GM23248 (cell line): ENCODE measurements around the gene SCFD1. TPM values are rescaled to one million over a fixed set of nuclear protein-coding genes. Genes with fewer than 3 reads are reported as not detected.
"Not testable (repeated sequence)": the region's sequence is repeated elsewhere in the genome, so short reads cannot be mapped to it uniquely, and the experiment has no call there.

ENCODE experiments used
- DNase-seq: peaks from one replicate; pipeline ENCODE4 v3.0.0-alpha.2; 2015
- H2AFZ ChIP-seq: fragments of 200-600 bp; sonication (generic); 2 replicates; pipeline ENCODE4 v1.6.1; 2016; ENCODE audit warnings: antibody characterized with exemption
- H3F3A ChIP-seq: fragments of 200-600 bp; sonication (generic); 2 replicates; pipeline ENCODE4 v1.6.1; 2016; ENCODE audit warnings: mild to moderate bottlenecking, antibody characterized with exemption, mixed run types; ENCODE audit not compliant: insufficient read depth
- H3K27ac ChIP-seq: fragments of 200-600 bp; sonication (generic); 2 replicates; pipeline ENCODE4 v1.5.1; 2016; ENCODE audit warnings: mild to moderate bottlenecking
- H3K27me3 ChIP-seq: fragments of 200-600 bp; sonication (generic); replicated peaks from 2 replicates; pipeline ENCODE4 v1.6.1; 2016; ENCODE audit warnings: mild to moderate bottlenecking; ENCODE audit not compliant: insufficient read depth
- H3K36me3 ChIP-seq: fragments of 200-600 bp; sonication (generic); 2 replicates; pipeline ENCODE4 v1.6.1; 2016; ENCODE audit warnings: low read depth, mild to moderate bottlenecking
- H3K4me1 ChIP-seq: fragments of 200-600 bp; sonication (generic); 2 replicates; pipeline ENCODE4 v1.6.1; 2016; ENCODE audit warnings: mild to moderate bottlenecking; ENCODE audit not compliant: insufficient read depth
- H3K4me2 ChIP-seq: fragments of 200-600 bp; sonication (generic); one replicate; pipeline ENCODE4 v1.6.1; 2016; ENCODE audit warnings: mild to moderate bottlenecking; ENCODE audit not compliant: unreplicated experiment
- H3K4me3 ChIP-seq: fragments of 200-600 bp; sonication (generic); 2 replicates; pipeline ENCODE4 v1.5.1; 2016; ENCODE audit warnings: mild to moderate bottlenecking
- H3K79me2 ChIP-seq: fragments of 200-600 bp; sonication (generic); 2 replicates; pipeline ENCODE4 v1.6.1; 2016; ENCODE audit warnings: mild to moderate bottlenecking; ENCODE audit not compliant: insufficient read depth
- H3K9ac ChIP-seq: fragments of 200-600 bp; sonication (generic); 2 replicates; pipeline ENCODE4 v1.6.1; 2016; ENCODE audit warnings: mild to moderate bottlenecking
- H3K9me2 ChIP-seq: fragments of 200-600 bp; sonication (generic); 2 replicates; pipeline ENCODE4 v1.6.1; 2016; ENCODE audit warnings: mixed run types, mild to moderate bottlenecking, moderate library complexity; ENCODE audit not compliant: insufficient read depth
- H3K9me3 ChIP-seq: fragments of 200-600 bp; sonication (generic); one replicate; pipeline ENCODE4 v1.6.1; 2017; ENCODE audit warnings: low read depth
- H4K20me1 ChIP-seq: fragments of 200-600 bp; sonication (generic); 2 replicates; pipeline ENCODE4 v1.6.0; 2016; ENCODE audit not compliant: insufficient read depth
- EZH2 ChIP-seq: fragments of 200-600 bp; sonication (generic); IDR thresholded peaks from 2 replicates; pipeline ENCODE4 v1.6.1; 2018; ENCODE audit warnings: antibody characterized with exemption, mild to moderate bottlenecking; ENCODE audit not compliant: insufficient read depth, poor library complexity, severe bottlenecking
- EZH2phosphoT487 ChIP-seq: fragments of 200-600 bp; sonication (generic); IDR thresholded peaks from 2 replicates; pipeline ENCODE4 v1.6.1; 2018; ENCODE audit warnings: antibody characterized with exemption, moderate library complexity, mild to moderate bottlenecking, low read depth; ENCODE audit not compliant: insufficient read depth
- WGBS, 2 experiments: methylation state at CpG; one replicate each; pipeline ENCODE4 v1.1.6; 2015 to 2017; ENCODE audit warnings: low lambda C conversion rate in 2 of 2, low coverage in 1 of 2; ENCODE audit errors: missing lambda C conversion rate in 2 of 2; 5-methylcytosine and 5-hydroxymethylcytosine counted together
- in situ Hi-C: fragments of 300-500 bp; cut with MboI; formaldehyde crosslinking; loops from 2 replicates; pipeline ENCODE4 v1.15.0; 2020
- polyA plus RNA-seq: library from polyadenylated mRNA; unstranded; fragments of >200 nt; fragmentation: Nextera tagmentation; extraction: Ambion mirVana; gene quantifications from 2 replicates; pipeline ENCODE4 v1.2.1, GENCODE V29; 2016
- total RNA-seq: library from RNA; depleted of rRNA; stranded (reverse); fragments of >200 nt; shearing (Covaris generic); gene quantifications from 2 replicates; pipeline ENCODE4 v1.2.3, GENCODE V29; 2014

SCFD1 gene
- total and polyA plus RNA-seq, 2 experiments from 2014 or later: 92.3 to 117 TPM

DNA sequence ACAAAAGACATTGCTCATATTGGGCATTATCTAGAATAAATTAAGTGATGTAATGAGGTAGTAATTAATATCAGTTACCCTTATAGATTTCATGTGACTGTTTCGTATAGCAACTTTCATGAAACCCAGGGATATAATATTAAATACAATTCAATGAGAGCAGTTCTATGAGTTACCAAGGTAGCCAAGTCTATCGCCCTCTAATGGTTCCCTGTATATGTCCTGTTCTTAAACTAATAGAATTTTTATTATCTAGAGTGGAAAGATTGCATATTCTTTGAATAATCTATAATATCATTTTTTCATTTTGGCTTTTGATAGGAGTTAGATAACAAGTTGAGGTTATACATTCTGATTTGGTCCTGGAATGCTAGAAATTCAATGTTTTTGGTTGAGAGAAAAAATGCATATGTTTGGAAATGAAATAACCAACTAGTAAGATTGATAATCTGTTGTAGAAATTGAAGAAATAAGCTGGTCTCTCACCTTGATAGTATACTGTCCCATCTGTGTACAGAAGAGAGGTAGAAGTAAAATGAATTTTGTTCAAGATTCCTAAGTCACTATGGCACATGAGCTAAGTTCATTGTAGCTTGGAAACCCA lies 59.7 kb downstream of the SCFD1 start:
- Histone ChIP-seq H3K36me3 (peaks cover 50% of the 10 kb centered on the region), H3K4me1 (no peaks in the 10 kb centered on the region), H3K9me2 (no peaks in the 10 kb centered on the region), H3F3A (0 out of 2 replicates have a peak, but pooled peaks cover 11% of the 10 kb centered on the region), H3K9me3 (no peaks in the 10 kb centered on the region), H3K79me2 (peaks cover 23% of the 10 kb centered on the region), H3K27me3 (no peaks in the 10 kb centered on the region), H3K9ac (no peak overlapping the region), H2AFZ (no peak overlapping the region), H3K4me2 (no peak overlapping the region), H3K4me3 (no peak overlapping the region), H4K20me1 (no peaks in the 10 kb centered on the region), H3K27ac (no peak overlapping the region)
- DNase-seq: peak; percentile 50
- in situ Hi-C loops: no loop called here
- WGBS, 2 experiments: 93 to 100% methylated on average over 2 of the region's 2 CpGs
- TF ChIP-seq EZH2: no peak
- TF ChIP-seq EZH2phosphoT487: no peak

DNA sequence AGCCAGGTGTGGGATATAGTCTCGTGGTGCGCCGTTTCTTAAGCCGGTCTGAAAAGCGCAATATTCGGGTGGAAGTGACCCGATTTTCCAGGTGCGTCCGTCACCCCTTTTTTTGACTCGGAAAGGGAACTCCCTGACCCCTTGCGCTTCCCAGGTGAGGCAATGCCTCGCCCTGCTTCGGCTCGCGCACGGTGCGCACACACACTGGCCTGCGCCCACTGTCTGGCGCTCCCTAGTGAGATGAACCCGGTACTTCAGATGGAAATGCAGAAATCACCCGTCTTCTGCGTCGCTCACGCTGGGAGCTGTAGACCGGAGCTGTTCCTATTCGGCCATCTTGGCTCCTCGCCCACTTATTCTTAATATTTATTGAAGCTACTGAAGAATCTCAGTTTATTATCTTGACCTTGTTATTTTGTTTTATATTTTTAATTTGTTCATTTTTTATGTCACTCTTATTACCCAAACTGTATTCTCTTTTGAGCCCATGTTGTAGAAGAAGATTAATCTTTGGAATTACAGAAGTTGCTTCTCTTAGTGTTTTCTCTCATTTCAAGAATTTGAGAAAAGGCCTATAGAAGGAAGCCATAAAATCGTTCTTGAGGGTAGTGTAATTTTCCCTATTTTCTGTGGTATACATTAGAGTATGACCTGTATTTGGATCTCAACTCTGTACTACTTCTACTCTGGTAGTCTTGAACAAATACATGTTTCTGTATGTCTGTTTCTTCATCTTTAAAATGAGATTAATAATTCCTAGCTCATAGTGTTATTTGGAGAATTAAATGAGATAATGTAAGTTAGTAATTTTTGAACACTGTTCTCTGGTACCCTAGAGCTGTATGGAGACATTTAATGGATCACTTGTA lies 68.6 kb downstream of the SCFD1 start:
- H3K4me2 ChIP-seq, H3K4me3 ChIP-seq, H3K4me1 ChIP-seq, H3K9ac ChIP-seq, in situ Hi-C loops, DNase-seq, H2AFZ ChIP-seq, H3K27me3 ChIP-seq, H4K20me1 ChIP-seq, H3K9me3 ChIP-seq, H3F3A ChIP-seq, H3K27ac ChIP-seq, H3K9me2 ChIP-seq: not testable (repeated sequence)
- WGBS, 2 experiments: 69 to 75% methylated on average over 13 to 24 of the region's 28 CpGs
- Histone ChIP-seq H3K79me2 (peaks cover 27% of the 10 kb centered on the region), H3K36me3 (peaks cover 19% of the 10 kb centered on the region)

DNA sequence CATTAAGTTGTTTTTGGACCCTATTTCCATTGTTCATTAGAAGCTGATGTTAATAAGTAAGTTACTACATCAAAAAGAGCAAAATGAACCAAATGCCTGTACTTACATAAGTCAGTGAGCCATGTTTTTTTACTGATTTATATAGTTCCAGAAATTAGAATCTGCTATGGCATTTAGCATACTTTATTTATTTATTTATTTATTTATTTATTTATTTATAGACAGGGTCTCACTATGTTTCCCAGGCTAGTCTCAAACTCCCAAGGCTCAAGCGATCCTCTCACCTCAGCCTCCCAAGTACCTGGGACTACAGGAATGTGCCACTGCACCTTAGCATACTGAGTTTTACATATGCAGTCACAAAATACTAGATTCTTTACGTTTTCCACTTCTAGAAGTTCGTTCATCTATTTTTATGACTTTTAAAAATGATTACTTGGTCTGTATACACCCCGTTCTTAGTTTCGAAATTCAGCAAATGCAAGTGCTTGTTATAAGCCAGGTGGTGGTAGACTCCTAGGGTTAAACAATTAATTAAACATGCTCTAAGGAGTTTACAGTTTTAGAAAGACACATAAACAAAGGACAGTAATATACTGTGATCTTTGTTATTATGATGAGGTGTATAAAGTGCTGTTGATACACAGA lies 69.8 kb downstream of the SCFD1 start:
- H3K4me3 ChIP-seq: no peak overlapping the region
- no peak overlapping the region for H3K4me2 ChIP-seq
- peaks cover 27% of the 10 kb centered on the region for H3K79me2 ChIP-seq
- TF ChIP-seq EZH2 (no peak), EZH2phosphoT487 (no peak)
- H4K20me1 ChIP-seq: no peaks in the 10 kb centered on the region
- H3K27me3 ChIP-seq: no peaks in the 10 kb centered on the region
- no peak overlapping the region for H3K27ac ChIP-seq
- DNase-seq: no peak
- no peaks in the 10 kb centered on the region for H3F3A ChIP-seq
- no peak overlapping the region for H2AFZ ChIP-seq
- H3K9ac ChIP-seq: no peak overlapping the region
- H3K4me1 ChIP-seq: no peaks in the 10 kb centered on the region
- no peaks in the 10 kb centered on the region for H3K9me3 ChIP-seq
- 98 to 99% methylated on average over 5 of the region's 5 CpGs for WGBS, 2 experiments
- peaks cover 19% of the 10 kb centered on the region for H3K36me3 ChIP-seq
- no peaks in the 10 kb centered on the region for H3K9me2 ChIP-seq
- in situ Hi-C loops: no loop called here

DNA sequence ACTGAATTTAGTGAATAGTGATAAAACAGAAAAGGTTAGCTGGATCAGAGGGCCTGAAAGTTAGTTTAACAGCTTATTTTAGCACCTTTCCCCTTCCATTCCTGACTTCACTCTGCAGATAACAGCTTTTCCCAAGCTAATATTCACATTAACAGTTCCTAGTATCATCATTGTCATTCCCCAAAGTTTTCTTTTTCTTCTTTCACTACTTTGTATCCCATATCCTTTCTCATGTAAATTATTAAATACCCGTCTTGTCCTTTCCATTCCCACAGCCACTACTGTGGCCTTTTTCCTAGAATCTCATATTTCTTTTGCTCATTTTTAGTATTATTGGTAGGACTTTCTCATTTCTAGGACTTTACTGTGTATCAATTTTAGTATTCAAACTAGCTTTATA lies 70.5 kb downstream of the SCFD1 start:
- H3F3A ChIP-seq: no peaks in the 10 kb centered on the region
- in situ Hi-C loops: no loop called here
- TF ChIP-seq EZH2: no peak
- TF ChIP-seq EZH2phosphoT487: no peak
- no peaks in the 10 kb centered on the region for H3K9me2 ChIP-seq
- no peaks in the 10 kb centered on the region for H3K4me1 ChIP-seq
- peaks cover 21% of the 10 kb centered on the region for H3K36me3 ChIP-seq
- no peak overlapping the region for H3K9ac ChIP-seq
- H2AFZ ChIP-seq: no peak overlapping the region
- H3K27ac ChIP-seq: no peak overlapping the region
- H3K4me3 ChIP-seq: no peak overlapping the region
- no peaks in the 10 kb centered on the region for H3K9me3 ChIP-seq
- DNase-seq: no peak
- H4K20me1 ChIP-seq: no peaks in the 10 kb centered on the region
- H3K27me3 ChIP-seq: no peaks in the 10 kb centered on the region
- WGBS, 2 experiments: 91 to 100% methylated on average over 1 of the region's 1 CpG
- H3K4me2 ChIP-seq: no peak overlapping the region
- H3K79me2 ChIP-seq: peaks cover 27% of the 10 kb centered on the region
